Cardiac septum (tissue), 1 donor: ENCODE data around the gene MYD88. TPM values are rescaled to one million over a fixed set of nuclear protein-coding genes. Genes with fewer than 3 reads are reported as not detected.
A peak's percentile ranks its signal among the peaks of the same experiment; 100 is the strongest.
"Not testable (repeated sequence)": the region's sequence is repeated elsewhere in the genome, so short reads cannot be mapped to it uniquely, and the experiment has no call there.

Experiments
- DNase-seq: peaks from one replicate; pipeline ENCODE4 v3.0.0-alpha.2; 2020; ENCODE audit warnings: low spot score
- intact Hi-C: fragments of 100-400 bp; cut with DNase I; formaldehyde crosslinking; loops from one replicate; pipeline ENCODE4 v1.14.0; 2022
- total RNA-seq: library from RNA; stranded (reverse); fragmentation: NEBNext Ultra II Directional; extraction: Animal tissue kit (Norgen Biotek cat#: 25700); gene quantifications from one replicate; pipeline ENCODE4 v1.2.1, GENCODE V29; 2021
- donor health status: DM: no; HTN: no; CAD: no.

MYD88 gene
- total RNA-seq, 1 donor from 2014 or later: 8.5 TPM

DNA sequence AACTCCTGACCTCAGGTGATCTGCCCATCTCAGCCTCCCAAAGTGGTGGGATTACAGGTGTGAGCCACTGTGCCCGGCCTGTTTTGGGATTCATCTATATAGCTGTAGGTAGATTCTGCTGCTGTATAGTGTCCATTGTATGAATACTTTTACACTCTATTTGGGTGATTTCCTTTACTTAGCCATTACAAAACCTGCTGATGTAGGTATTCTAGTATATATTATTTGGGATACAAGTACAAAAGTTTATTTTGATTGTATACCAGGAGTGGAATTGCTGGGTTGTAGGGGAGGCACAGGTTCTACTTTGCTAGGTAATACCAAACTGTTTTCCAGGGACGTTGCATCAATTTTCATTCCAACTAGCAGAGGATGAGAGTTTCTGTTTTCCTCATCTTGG lies 17.4 kb downstream of the MYD88 start:
- no peak for DNase-seq
- intact Hi-C loops: no loop called here

DNA sequence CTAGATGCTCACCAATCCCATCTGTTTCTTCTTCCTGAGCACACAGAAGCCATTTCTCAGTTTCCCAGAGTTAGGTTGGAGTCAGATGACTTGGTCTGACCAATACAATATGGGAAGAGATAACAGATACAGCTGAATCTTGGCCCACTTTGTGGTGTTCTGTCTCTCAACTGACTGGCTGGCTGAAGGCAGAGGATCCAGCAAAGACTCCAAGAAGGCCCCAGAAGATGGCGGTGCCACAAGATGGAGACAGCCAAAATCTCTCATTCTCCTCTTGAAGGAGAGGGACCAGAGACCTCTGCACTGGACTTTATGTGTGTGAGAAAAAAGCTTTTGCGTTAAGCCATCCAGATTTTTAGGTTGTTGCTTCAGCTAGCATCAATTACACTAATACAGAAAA lies 18.7 kb downstream of the MYD88 start:
- DNase-seq: no peak
- intact Hi-C loops: no loop called here

DNA sequence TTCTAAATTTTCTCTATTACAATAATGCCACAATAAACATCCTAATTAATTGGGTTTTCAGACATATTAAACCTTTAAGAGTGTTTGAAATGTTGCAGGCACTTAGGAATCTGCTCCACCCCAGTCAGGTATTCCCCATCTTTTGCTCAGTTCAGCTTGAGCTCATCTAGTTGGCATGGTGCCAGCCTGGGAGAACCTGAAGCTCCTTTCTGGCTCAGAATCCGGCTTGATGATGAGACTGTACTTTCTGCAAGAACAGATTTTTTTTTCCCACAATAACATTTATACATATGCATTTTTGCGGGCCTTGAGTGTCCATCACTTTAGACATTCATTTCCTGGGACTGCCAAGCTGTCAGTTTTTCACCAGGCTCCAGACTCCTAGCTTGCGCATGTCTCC lies 19.1 kb downstream of the MYD88 start:
- intact Hi-C loops: no loop called here
- no peak for DNase-seq

DNA sequence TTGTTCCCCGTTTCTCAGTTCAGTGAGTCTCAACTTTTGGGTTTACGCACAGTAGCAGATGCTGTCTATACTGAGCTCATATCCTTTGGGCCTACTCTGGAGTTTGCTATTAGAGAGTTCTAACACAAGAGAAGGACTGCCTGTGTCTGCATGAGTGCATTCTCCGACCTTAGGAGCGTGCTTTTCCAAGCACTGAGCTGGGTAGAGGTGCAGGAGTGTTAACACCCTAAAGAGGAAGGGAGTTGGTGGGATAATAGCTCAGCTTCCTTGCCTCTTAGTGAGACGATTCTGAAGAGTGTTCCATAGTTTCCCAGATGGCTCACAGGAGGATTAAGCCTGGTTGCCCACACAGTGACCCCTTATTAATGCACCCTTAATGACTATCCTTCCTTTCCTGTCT lies 20.0 kb downstream of the MYD88 start:
- DNase-seq: no peak
- intact Hi-C loops: no loop called here

DNA sequence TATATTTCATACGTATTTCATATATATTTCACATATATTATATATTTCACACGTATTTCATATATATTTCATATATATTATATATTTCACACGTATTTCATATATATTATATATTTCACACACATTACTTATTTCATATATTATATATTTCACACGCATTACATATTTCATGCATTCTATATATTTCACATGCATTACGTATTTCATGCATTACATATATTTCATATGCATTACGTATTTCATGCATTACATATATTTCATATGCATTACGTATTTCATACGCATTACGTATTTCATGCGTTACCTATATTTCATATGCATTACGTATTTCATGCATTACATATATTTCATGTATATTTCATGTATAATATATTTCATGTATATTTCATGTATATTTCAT lies 22.2 kb downstream of the MYD88 start:
- intact Hi-C loops: loop anchor here (10.0 kb wide), 1 partner anchor 294 kb away; the partner anchor contains the start of gene ACVR2B
- not testable (repeated sequence) for DNase-seq

DNA sequence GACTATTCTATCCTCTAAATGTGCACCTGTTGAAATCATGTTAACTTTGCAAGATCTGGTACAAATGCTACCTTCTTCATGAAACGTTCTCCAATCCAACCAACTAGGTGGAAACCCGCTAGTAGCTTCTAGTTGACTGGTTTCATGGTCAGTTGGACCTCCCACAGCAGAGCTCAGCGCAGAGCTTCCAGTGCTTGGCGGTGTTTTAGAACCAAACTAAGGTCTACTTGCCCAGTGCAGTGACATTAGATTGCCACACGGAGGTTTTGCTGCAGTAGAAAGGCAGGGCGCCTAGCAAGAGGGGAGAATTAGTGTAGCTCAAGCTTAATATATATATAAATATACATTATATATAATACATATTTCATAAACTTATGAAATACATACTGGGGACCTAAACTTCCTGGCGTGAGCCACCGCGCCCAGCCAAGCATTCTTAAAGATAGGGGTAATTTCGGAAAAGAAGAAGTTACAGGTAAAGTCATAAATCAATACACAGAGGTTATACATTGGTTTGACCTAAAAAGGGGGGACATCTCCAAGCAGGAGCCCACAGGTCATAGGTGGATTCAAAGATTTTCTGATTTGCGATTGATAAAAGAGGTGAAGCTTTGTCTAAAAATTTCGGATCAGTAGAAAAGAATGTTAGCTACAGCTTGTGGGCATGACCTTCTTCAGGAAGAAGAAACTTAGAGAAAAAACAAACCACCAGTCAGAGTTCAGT lies 24.8 kb downstream of the MYD88 start:
- intact Hi-C loops: loop anchor here (10.0 kb wide), 1 partner anchor 292 kb away; the partner anchor contains the start of gene ACVR2B
- DNase-seq: no peak

DNA sequence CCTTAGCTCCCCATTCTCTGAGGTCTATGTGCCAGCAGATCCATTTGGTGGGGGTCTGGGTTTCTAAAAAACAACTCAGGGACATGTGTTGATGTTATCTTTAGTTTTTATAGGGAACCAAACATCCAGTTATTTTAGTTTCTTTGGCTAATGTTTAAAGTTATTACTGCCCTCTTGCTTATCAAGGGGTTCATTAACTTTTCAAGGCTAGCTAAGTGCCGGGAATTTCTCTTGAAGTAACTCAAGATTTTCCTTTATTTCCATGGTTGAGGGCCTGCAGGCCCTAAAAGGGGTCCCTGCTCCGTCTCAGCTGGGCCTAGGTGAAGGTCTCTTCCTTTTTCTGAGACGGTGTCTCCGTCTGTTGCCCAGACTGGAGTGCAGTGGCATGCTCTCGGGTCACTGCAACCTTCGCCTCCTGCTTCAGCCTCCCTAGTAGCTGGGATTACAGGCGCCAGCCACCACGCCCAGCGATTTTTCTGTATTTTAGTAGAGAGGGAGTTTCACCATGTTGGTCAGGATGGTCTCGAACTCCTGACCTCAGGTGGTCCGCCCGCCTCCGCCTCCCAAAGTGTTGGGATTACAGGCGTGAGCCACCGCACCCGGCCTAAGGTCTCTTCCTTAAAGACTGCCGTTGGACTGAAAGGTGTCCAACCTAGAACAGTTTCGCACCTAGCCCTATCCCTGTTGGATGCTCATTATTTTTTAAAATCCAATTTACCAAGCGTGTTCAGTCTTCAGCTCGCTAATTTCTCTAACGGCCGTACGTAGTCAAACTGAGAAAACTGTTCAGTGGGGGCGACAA lies 25.6 kb downstream of the MYD88 start:
- no peak for DNase-seq
- intact Hi-C loops: loop anchor here (10.0 kb wide), 1 partner anchor 291 kb away; the partner anchor contains the start of gene ACVR2B

DNA sequence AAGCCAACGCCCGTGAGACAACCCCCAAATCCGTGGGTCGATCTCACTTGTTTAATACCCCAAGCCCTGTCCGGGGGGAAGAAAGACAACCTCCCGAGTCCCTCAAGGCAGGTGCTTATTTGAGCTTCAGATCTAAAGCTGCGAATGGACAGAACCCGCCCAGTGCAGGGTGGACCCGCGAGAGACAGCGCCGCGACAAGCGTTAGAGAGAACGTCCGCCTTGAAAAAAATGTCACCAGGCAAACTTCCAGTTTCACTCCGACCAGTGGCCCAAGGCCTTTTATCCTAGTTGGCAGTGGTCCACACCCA lies 26.1 kb downstream of the MYD88 start:
- no peak for DNase-seq
- intact Hi-C loops: loop anchor here (10.0 kb wide), 1 partner anchor 290 kb away; the partner anchor contains the start of gene ACVR2B

DNA sequence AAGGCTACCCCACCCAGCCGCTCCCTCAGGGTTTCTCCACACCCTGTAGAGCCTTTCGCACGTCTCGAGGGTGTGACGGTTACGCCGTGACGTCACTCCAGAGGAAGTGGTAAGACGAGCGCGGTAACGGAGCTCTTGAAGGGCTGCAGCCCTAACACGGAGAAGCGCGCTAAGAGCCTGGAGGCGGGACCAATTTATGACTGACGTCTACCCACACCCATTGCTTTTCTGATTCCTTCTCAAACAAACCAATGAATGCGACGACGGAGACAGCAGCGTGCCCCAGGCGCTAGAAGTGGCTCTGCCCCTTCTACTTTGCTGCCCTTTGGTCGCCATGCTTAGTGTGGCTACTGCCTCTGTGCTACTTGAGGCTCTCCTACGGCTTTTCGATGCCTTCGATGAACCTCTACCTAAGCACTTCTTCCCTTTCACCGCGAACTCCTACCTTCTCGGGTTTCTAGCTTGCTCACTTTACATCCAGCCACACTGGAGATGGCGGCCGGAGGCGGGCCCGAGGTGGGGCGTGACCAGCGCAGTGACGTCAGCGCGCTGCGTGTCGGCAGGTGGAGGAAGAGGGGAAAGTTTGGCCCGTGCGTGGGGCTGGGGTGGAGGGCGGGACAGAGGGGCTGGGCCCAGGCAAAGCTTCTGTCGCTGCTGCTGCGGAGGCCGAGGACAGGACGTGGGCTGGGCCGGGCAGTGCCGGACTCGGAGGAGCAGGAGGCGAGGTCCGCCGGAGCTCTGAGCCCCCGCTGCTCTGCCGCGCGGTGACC lies 26.7 kb downstream of the MYD88 start, which contains the start of gene OXSR1:
OXSR1 (plus strand) TSS at position 586 of the 770 bp plus-strand sequence. CDS start 340 bp downstream, outside the sequence.
- DNase-seq: peak; percentile 99
- intact Hi-C loops: loop anchor here (1.0 to 10.0 kb wide), 2 partner anchors 28 to 290 kb away; partner anchors contain the start of genes ACAA1 and ACVR2B

DNA sequence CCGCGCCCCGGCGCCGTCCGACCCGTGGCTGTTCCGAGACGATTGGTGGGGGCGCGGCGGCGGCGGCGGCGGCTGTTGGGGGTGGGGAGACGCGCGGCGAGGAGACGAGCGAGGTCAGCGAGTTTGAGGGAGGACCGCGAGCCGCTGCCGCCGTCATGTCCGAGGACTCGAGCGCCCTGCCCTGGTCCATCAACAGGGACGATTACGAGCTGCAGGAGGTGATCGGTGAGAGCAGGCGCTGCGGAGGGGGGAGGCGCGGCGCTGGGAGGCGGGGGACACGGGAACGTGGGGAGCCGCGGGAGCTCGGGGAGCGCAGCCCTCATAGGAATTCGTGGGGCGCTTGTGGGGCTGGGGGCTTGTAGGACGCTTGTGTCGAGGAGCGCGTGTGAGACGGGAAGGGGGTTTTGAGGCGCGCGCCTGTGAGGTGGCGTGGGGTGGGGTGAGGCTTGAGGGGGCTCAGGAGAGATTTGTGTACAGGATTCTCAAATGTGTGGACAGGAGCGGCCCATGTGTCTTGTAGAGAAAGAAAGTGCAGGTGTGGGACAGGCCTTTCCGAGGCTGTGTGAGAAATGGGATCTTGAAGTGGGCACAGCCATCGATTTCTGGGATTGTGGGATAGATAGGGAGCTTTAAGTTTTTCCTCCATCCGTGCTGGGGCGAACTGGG lies 27.4 kb downstream of the MYD88 start:
- peak; percentile 86 for DNase-seq
- intact Hi-C loops: loop anchor here (1.0 to 10.0 kb wide), 2 partner anchors 29 to 289 kb away; partner anchors contain the start of genes ACAA1 and ACVR2B

DNA sequence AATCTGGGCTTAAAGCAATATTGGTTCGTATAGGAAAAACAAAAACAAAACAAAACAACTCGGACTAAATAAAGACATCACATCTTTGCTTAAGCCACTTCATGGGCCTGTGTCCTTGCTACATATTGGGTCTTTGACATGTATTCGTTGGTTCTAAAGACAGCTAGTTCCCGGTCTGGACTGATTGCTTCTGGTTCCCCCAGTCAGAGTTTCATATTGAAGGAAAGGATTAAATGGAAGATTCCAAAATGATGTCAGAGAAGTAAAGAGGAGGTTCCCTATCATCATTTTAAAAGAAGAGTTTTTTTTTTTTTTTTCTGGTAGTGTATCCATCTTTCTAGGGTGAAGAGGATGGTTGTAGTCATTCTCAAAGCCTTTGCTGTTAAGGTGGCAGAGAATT lies 29.1 kb downstream of the MYD88 start:
- intact Hi-C loops: loop anchor here (10.0 kb wide), 1 partner anchor 287 kb away; the partner anchor contains the start of gene ACVR2B
- DNase-seq: no peak

DNA sequence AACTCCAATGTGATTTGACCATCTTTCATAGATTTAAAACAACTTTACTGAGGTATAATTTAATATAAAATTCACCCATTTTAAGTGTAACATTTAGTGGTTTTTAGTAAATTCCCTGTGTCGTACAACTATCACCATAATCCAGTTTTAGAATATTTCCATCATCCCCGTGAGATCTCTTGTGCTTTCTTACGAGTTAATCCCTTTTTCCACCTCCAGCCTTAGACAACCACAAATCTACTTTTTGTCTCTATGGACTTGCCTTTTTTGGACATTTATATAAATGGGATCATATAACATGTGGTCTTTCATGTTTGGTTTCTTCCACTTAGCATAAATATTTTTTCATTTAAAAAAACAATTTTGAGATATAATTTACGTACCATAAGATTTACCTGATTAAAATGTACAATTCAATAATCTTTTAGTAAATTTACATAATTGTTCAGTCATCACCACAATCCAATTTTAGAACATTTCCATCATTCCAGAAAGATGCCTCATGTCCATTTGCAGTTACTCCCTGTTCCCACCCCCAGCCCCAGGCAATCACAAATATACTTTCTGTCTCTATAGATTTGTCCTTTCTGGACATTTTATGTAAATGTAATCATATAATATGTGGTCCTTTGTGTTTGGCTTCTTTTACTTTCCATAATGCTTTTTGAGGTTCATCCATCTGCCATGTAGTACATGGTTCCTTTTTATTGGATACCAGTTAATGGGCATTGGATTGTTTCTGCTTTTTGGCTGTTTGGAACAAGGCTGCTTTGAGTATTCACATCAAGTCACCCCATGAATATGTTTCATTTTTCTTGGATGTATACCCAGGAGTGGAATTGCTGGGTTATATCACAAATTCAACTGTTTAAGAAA lies 29.9 kb downstream of the MYD88 start:
- DNase-seq: no peak
- intact Hi-C loops: loop anchor here (10.0 kb wide), 1 partner anchor 286 kb away; the partner anchor contains the start of gene ACVR2B

DNA sequence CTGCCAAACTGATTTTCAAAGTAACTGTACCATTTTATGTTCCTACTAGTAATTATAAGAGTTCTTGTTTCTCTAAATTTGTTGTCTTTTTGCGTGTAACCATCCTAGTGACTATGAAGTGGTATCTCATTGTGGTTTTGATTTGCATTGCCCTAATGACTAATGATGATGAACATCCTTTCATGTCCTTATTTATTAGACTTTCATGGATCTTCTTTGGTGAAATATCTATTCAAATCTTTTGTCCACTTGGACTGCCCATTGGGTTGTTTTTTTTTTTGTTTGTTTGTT lies 30.5 kb downstream of the MYD88 start:
- intact Hi-C loops: loop anchor here (10.0 kb wide), 1 partner anchor 286 kb away; the partner anchor contains the start of gene ACVR2B
- no peak for DNase-seq

DNA sequence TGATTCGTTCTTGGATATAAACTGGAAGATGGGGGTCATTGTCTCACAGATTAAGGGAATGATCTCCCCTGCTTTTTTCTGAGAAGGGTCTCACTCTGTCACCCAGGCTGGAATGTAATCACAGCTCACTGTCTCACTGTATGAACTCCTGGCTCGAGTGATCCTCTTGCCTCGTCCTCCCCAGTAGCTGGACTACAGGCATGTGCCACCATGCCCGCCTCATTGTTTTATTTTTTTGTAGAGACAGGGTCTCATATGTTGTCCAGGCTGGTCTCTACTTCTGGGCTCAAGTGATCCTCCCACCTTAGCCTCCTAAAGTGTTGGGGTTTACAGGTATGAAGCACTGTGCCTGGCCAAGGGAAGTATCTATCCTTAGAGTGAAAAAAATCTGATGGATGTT lies 32.3 kb downstream of the MYD88 start:
- no peak for DNase-seq
- intact Hi-C loops: no loop called here

DNA sequence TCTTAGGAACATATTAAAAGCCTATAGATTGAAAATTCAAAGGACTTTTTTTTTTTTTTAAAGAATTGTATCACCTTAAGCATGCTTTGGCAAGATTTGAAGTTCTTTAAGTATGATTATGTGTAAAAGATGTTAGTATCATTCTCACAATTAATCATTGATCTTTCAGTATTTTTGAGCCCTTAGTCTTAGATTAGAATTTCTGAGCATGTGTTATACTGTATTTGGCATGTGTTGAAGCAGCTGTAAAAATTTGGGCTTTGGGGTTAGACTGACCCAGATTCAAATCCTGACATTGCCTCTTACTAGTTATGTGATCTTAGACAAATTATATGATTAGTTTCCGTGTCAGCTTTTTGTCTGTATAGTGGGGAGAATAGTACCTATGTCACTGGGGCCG lies 33.2 kb downstream of the MYD88 start:
- intact Hi-C loops: no loop called here
- no peak for DNase-seq

DNA sequence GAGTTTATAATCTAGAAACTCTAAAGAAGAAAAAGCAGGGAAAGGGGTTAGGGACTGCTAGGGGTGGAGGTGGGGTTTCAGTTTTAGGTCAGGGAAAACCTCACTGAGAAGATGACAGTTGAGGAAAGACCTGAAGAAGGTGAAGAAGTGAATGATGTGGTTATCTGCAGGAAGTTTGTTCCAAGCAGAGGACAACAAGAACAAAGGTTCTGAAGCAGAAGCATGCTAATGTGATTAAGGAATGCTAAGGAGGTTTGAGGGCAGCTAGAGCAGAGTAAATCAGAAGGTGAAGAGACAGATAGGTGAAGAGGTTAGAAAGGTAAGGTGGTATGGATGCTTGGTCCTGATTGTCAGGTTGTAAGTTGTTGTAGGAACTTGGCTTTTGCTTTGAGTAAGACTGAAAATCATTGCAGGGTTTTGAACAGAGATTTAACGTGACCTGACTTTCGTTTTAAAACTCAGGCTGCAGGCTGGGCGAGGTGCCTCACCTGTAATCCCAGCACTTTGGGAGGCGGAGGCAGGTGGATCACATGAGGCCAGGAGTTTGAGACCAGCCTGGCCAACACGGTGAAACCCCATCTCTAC lies 35.5 kb downstream of the MYD88 start:
- DNase-seq: no peak
- intact Hi-C loops: no loop called here

DNA sequence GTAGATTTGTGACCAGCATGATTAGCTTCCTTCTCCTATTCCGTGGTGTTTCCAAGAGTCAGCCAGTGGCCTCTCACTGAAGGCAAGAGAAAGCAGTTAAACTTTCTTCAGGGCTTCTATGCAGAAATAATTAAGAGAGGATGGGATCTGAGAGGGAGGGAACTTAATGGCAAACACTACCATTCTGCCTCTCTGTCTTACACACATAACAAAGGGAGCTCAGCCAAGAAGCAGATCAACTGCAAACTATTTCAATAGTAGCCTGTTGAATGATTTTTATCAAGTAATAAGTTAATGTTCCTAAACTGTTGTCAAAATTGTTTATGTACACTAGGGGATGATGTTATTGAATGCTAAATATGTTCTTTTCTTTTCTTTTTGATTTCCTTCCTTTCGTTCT lies 38.7 kb downstream of the MYD88 start:
- intact Hi-C loops: no loop called here
- DNase-seq: no peak

DNA sequence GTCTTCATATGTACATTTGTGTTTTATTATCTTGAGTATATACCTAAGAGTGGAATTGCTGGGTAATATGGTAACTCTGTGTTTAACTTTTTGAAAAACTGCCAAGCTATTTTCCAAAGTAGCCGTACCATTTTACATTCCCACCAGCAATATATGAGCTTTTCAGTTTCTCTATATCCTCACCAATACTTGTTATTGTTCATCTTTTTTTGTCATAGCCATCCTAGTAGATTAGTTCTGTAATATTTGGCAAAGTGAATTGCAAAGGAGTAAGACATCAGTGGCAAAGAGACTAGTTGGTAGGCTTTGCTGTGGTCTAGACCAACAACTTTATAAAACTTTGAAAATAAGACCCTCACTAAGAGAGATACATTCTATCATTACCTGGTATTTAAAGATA lies 48.3 kb downstream of the MYD88 start:
- intact Hi-C loops: no loop called here

More for the DNA sequence above, 48.3 kb downstream of the MYD88 start:
- DNase-seq: no peak
